Left renal cortex interstitium (tissue), 4 donors: ENCODE results near the gene UBA6. TPM values are rescaled to one million over a fixed set of nuclear protein-coding genes. Genes with fewer than 3 reads are reported as not detected.

Source experiments
- DNase-seq, 4 donors: peaks; one replicate each; pipeline ENCODE4 v3.0.0-alpha.2; 2013; ENCODE audit warnings: low read depth in 4 of 4, low spot score in 2 of 4, missing footprints in 1 of 4
- polyA plus RNA-seq, 4 donors: library from polyadenylated mRNA; unstranded; fragments of 120-200 nt; gene quantifications; one replicate each; pipeline ENCODE4 v1.2.1, GENCODE V29; 2013; ENCODE audit not compliant: insufficient read length in 4 of 4

The UBA6 gene
- polyA plus RNA-seq, 4 donors = 40.9 to 72.5 (median 55.8) TPM

GRCh38 chr4:67581913-67582312 is 119.0 kb downstream of the UBA6 start:
- no peak for DNase-seq

DNA sequence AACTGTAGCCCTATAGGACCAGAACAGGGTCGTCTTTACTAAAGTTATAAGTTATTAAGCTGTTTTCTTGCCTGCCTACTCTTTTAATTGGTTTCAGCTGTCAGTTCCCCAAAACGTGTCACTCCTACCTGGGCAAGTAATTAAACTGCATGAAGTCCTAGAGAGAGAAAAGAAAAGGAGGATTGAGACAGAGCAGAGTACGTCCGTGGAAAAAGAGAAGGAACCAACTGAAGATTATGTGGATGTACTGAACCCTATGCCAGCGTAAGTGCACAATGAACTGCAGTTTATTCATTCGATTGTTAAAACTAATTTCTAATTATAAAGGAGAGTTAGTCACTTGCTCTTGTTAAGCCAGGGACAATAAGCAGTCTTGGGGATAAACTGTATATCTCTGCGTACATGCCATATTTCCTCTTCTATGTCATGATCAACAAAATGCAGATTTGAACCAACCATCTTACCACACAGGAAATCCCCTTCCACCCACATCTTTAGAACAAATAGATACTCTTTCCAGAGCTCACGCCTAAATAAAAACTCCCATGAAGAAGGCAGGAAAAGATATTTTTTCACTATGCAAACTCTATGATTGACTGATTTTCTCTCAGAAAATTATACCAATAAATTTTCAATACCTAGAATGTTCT is 119.6 kb downstream of the UBA6 start:
- DNase-seq = no peak

DNA sequence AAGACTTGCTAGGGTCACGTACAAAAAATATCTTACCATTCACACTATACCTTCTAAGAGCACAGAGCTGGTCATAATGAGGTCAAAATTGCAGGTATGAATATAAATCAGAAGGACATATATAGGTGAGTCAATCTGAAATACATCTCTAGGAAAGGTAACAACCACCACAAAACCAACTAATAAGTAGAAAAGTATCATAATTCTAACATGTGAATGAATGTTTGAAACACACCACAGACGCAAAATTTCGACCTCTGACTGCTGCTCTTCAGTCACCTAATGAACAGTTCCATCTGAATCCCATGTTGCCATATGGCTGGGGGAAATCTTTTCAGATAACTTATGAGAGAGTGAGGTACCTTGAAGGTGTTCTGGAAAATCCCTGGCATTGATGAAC is 120.4 kb downstream of the UBA6 start:
- no peak for DNase-seq

DNA sequence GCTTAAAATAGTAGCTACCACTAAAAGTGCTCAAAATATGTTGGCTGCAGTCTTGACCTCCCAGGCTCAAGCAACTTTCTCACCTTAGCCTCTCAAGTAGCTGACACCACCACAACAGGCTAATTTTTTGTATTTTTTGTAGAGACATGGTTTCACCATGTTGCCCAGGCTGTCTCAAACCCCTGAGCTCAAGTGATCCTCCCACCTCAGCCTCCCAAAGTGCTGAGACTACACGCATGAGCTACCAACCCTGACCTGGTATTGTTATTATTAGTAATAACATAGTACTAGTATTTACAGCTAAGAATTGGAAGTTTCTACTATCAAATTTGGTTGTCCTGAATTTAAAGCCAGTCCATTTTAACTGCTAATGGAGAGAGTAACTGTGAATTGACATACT is 124.4 kb downstream of the UBA6 start:
- no peak for DNase-seq

DNA sequence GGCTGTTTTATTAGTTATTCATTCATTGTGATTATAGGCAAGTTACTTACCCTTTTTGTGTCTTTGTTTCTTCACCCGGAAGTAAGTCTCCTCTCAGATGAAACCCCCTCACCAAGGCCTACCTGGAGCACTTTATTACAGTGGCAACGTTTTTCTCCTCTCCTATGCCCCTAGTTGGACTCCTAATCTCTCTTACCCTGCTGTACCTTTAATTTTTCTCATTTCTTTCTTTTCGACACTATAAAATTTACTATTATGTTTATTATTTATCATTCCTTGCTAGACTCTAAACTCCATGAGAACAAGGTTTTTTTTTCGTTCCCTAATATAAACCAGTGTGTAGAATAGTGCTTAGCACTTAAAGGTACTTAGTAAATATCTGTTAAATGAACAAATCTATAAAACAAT is 124.9 kb downstream of the UBA6 start:
- DNase-seq = no peak

- peak; percentile 9 to 31 (median 15) for DNase-seq
These were observed 125.5 kb downstream of the UBA6 start for GRCh38 chr4:67575232-67576058.

DNA sequence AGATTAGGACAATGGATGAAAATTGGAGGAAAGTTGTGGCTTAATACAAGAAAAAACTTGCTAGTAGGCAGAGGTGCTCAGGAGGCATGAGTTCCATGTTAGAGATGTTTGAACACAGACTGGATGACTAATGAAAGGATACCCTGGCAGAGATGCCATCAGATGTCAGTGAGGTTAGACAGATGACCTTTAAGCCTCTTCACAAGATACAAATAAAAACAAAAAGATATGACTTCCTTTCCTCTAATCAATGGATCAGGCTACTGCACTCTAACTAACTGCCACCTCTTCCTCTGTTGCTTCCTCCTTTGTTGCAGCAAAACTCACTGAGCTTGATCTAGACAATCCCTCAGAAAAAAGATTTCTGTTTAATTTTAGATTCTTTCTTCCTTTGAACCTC is 127.8 kb downstream of the UBA6 start:
- no peak for DNase-seq

DNA sequence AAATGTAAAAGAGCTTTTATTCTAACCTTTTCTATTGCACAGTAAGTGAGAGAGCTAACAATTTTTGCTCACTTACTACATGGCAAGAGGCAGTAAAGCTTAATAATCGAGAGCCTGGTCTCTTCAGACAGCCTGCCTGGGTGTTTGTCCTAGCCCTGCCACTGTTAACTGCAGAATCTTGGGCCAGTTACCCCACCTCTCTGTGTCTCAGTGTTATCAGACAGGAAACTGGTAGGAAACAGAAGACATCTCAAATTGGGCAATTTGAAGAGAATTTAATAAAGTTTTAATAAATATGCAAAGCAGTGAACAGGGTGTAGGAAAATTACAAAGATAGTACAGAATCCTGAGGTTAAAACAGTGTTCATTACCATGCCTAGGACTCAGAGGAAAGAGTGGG is 129.0 kb downstream of the UBA6 start:
- DNase-seq = no peak

DNA sequence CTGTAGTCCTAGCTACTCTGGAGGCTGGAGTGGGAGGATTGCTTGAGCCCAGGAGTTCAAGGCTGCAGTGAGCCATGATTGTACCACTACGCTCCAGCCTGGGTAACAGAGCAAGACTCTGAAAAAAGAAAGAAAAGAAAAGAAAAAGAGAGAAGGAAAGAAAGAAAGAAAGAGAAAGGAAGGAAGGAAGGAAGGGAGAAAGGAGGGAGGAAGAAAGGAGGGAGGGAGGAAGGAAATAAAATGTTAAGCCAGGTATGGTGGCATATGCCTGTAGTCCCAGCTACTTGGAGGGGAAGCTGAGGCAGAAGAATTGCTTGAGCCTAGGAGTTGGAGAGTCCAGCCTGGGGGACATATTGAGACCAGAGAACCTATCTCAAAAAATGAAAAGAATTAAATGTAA is 130.4 kb downstream of the UBA6 start:
- DNase-seq = no peak

DNA sequence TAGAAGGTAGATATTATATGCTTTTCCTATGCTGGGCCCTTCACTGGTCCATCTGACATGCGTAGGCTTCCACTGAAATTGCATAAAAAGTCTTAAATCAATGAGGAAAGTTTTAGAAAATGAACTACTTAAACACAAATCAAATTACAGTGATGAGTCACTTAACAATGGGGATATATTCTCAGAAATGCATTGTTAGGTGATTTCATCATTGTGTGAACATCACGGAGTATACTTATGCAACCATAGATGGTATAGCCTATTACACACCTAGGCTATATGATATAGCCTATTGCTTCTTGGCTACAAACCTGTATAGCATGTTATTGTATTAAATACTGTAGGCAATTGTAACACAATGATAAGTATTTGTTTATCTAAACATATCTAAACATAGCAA is 132.1 kb downstream of the UBA6 start:
- no peak for DNase-seq

DNA sequence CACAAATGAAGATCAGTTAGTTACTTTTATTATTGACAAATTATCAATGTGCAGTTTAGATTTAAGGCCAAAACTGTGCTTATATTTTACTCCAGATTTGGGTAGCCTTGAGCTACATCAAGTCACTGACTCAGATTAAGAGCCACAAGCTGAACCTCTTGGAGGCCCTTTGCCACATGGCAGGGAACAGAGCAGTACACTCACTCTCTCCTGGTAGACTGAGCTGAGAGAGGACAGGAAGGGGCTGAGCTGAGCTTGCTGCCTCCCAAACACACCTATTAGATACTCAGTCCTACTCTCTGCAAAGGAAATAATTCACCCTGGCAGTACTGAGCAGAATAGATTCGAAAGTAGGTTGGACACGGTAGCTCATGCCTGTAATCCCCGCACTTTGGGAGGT is 134.6 kb downstream of the UBA6 start:
- no peak for DNase-seq

DNA sequence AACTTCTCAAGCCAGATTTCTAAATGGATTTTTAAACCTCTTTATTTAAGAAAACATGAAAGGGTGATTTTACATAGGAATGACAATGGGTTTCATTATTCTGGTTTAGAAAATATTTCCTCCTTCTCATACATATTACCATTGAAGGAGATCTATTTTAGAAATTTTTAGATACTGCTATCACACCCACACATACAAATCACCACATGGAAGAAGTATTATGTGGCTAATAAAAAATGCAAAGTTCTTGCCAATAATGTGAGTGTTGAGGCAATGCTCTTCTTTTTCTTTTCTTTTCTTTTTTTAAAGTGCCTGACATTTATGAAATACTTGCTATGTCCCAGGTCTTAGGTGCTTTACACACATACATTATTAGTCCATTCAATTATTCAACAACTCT is 135.7 kb downstream of the UBA6 start:
- no peak for DNase-seq

Other genes starting within 250 kb of the UBA6 start
- gene CENPC, start 155.7 kb downstream of the UBA6 start, polyA plus RNA-seq = 10 to 100 TPM; 23.3 to 36.0 (median 27.3) TPM
- under 1 TPM; 0.13 to 0.24 (median 0.17) TPM for gene STAP1, start 142.4 kb downstream of the UBA6 start, polyA plus RNA-seq
- 1 to 10 TPM in 1 of 4 donors, under 1 TPM in 3; 0.32 to 1.1 (median 0.63) TPM for gene GNRHR, start 53.2 kb upstream of the UBA6 start, polyA plus RNA-seq
- under 1 TPM in 2 of 4 donors, not detected in 2; 0.27 to 0.29 TPM for gene TMPRSS11D, start 182.8 kb upstream of the UBA6 start, polyA plus RNA-seq